GM12865 (cell line): ENCODE measurements around the gene DNAJC5.

ENCODE experiments used
- DNase-seq: peaks from one replicate; pipeline ENCODE4 v3.0.0; 2010; ENCODE audit warnings: low read depth
- H3K4me3 ChIP-seq: 2 replicates; pipeline ENCODE4 v1.5.1; 2011; ENCODE audit warnings: mild to moderate bottlenecking, low read depth, low read length, control low read depth
- TF ChIP-seq, protein P1 (sequence below): IDR thresholded peaks from 2 replicates; pipeline ENCODE4 v1.5.1; 2011; ENCODE audit warnings: low read length, control low read depth, low read depth, inconsistent platforms; ENCODE audit not compliant: insufficient read depth; ENCODE audit errors: missing control alignments

DNAJC5 gene

DNA sequence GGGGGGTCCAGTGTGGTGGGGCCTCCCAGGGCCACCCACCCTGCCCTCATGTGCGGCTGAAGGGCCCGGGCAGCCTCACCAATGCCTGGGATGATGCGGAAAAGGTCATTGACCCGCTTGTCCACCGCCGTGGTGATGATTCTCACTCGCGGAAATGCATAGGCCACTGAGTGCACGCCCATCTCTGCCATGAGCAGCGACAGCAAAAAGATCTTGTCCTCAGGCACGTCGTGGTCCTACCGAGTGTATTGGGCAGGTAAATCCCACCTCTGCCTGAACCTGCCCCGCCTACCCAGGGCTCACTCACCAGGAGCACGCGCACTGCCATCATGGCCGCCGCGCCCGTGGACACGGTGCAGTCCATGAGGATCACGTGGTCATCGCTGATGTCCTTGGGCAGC is 45.1 kb downstream of the DNAJC5 start:
- TF ChIP-seq, protein P1, sequence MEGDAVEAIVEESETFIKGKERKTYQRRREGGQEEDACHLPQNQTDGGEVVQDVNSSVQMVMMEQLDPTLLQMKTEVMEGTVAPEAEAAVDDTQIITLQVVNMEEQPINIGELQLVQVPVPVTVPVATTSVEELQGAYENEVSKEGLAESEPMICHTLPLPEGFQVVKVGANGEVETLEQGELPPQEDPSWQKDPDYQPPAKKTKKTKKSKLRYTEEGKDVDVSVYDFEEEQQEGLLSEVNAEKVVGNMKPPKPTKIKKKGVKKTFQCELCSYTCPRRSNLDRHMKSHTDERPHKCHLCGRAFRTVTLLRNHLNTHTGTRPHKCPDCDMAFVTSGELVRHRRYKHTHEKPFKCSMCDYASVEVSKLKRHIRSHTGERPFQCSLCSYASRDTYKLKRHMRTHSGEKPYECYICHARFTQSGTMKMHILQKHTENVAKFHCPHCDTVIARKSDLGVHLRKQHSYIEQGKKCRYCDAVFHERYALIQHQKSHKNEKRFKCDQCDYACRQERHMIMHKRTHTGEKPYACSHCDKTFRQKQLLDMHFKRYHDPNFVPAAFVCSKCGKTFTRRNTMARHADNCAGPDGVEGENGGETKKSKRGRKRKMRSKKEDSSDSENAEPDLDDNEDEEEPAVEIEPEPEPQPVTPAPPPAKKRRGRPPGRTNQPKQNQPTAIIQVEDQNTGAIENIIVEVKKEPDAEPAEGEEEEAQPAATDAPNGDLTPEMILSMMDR = no peak
- no peak overlapping the region for H3K4me3 ChIP-seq
- no peak for DNase-seq

DNA sequence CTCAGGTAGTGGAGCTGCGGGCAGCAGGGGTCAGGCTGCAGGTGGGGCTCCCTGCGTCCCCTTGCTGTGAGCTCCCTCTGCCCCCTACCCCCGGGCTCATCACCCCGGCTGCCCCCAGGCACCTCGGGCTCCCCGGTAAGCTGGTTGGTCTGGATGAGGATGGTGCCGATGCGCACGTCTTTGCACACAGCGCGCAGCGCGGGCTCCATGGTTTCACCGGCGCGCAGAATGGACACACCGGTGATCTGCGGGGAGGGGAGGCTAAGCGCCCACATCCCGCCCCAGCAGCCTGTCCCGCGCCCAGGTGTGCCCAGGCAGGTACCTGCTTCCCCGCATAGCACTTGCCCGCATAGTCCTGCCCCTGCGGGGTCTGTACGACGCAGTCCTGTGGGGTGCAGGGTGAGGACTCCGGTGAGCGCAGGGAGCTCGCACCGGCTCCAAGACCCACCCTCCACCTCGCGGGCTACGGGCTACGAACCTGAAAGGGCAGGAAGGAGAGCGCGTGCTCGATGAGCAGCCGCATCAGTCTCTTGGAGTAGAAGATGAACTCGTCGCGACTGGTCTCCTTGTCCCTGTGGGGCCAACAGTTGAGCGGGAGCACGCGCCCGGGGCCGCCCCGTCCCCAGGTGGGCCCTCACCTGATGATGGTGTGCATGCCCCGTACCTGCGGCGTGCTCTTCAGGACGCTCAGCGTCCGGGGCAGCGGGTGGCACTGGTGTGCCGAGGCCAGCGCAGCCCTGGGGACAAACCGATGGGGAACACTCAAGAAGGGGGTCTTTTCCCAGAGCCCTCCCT is 45.7 kb downstream of the DNAJC5 start:
- no peak for DNase-seq
- H3K4me3 ChIP-seq = no peak overlapping the region
- TF ChIP-seq, protein P1 = no peak

DNA sequence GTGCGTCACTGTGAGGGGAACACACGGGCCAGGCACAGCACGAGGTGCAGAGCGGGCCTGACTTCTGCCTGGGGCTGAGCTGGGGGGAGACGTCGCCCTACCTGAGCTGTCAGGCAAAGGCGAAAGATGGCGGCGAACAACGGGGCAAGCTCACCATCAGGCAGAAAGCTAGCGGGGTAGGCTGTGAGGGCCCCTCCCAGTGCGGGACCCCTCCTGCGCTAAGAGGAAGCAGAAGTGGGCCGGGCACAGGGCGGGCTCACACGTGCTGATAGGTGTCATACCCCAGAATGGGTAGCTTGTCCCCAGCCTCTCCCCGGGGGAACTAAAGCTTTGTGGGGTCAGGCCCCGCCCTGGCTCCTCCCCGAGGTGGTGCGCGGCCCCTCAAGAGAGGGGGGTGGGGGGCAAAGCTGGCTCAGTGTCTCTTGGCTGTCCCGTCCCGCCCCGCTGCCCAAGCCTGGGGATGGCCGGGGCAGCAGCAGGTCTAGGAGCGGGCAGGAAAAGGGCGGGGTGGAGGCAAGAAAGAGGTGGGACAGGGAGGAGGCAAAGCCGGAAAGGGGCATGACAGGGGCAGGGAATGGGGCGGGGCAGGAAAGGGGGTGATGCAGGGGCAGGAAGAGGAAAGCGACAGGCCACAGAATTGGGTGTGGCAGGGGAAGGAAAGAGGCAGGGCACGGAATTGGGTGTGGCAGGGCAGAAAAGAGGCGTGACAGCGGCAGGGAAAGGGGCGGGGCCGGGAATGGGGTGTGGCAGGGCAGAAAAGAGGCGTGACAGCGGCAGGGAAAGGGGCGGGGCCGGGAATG is 46.6 kb downstream of the DNAJC5 start:
- TF ChIP-seq, protein P1 = no peak
- no peak overlapping the region for H3K4me3 ChIP-seq
- peak; percentile 83 for DNase-seq

DNA sequence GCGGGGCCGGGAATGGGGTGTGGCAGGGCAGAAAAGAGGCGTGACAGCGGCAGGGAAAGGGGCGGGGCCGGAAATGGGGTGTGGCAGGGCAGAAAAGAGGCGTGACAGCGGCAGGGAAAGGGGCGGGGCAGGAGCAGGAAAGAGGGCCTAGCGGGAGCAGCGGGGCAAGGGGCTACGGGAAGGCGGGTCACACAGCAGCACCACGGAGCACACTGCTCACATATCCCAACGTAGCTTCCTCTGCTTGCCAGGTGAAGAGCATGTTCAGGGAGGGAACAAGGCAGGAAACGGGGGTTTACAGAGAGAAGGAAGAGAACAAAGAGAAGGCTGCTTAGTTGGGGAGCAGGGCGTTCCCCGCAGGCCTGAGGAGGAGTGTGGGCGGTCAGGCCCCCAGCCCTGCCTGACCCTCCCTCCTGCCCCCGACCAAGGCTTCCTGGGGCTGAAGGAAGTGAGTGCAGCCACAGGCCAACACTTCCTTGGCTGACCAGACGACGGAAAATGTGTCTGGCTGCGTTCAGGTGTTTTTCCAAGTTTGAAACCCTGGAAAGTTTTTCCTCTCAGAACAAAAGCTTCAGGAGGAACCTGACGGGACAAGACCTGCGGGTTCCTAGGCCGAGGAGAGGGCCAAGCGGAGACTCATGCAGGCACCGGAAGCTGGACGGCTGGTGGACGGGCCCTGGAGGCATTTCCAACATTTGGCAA is 47.5 kb downstream of the DNAJC5 start:
- TF ChIP-seq, protein P1 = no peak
- peak; percentile 66 for DNase-seq
- H3K4me3 ChIP-seq = no peak overlapping the region

DNA sequence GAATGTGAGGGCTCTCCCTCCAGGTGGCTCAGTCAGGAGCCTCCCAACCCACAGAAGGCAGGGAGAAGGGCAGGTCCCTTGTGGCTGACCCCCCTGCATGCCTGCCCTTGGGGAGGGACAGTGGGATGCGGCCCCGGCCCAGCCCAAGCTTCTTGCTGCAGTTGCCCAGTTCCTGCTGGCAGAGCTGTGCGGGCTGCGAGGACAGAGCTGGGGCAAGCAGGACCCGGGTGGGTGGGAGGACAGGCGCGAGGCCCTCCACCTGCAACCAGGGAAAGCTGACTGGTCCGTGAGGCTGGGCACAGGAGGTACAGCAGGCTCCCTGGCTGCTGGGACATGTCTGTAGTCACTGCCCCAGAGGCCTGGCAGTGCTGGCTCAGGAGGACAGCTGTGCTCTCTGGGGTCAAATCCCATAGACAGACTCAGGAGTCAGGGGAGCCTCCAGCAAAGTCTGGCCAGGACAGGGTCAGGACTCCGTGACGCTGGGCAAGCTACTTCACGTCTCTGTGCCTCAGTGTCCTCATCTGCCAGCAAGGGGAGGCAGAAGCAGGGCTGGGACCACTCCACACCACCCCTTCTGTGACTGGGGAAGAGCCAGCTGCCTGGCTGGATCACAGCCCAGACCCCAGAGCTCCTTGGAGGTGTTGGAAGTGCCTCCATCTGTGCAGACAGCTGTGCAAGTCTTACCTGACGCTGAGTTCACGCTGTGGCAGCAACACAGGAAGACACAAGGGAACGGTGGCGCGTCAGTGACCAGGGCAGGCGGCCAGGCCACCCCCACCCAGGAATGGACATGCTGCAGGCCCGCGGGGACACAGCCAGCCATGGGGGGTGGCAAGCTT is 48.3 kb downstream of the DNAJC5 start:
- no peak for DNase-seq
- H3K4me3 ChIP-seq = no peak overlapping the region
- TF ChIP-seq, protein P1 = no peak

DNA sequence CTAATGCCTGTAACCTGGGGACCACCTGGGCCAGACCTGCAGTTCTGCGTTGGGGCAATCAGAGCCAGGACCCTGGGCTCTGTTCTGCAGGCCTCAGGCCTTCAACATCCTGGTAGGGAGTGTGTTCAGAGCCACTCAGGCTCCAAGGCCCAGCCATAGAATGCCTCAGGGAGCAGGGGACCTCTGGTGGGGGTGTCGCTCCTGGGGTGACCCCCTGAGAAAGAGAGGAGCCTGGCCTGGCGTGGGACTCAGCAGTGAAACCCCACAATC is 48.8 kb downstream of the DNAJC5 start:
- no peak for DNase-seq
- TF ChIP-seq, protein P1 = no peak

More for the DNA sequence above, 48.8 kb downstream of the DNAJC5 start:
- no peak overlapping the region for H3K4me3 ChIP-seq
